DOHH2 (cell line): ENCODE results near the gene UBA7.

Experiments used
- EZH2phosphoT487 ChIP-seq: fragments of 200-600 bp; sonication (generic); IDR thresholded peaks from 2 replicates; pipeline ENCODE4 v1.6.1; 2017; ENCODE audit warnings: borderline replicate concordance, mild to moderate bottlenecking, antibody characterized with exemption, low read length, moderate library complexity, mixed read lengths
- TF ChIP-seq, protein P1 (sequence below): fragments of 200-600 bp; sonication (generic); IDR thresholded peaks from one replicate; pipeline ENCODE4 v1.5.1; 2014; ENCODE audit warnings: antibody characterized with exemption, mild to moderate bottlenecking, low read depth, low read length; ENCODE audit not compliant: poor library complexity, severe bottlenecking

DNA sequence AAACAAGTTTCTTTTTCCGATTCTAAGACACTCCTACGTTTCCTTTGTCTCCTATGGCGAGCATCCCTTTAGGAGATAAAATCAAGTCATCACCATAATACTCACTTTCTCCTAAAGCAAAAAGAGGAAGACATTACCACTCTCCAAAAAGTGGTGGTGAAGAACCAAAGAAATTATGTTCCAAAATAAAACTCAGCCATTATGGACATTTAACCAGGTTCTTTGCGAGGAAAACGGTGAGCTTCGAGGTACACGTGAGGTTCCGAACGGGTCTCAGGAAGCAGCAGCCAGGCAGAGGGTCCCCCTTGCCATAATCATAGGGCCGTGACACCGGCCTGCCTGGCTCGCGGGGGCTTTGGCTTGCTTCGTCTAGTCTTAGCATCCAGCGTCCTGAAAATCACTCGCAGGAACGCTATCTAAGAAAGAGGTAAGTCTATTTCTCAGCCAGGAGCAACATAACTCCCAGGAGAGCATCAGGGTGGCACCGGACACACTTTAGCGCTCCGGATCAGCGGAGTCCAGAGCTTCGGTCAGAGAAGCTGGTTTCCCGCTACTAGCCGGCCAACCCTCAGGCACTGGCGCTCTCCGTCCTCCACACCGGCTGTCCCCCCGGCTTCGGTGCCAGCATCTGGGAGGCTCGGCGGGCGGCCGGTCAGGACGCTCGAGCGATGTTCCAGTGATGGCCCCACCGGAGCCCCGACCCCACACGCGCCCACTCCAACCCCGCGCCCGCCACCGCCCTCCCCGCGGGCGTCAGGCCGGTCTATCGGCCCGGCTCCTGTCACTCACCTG, 28.0 kb downstream of the UBA7 start:
- TF ChIP-seq, protein P1, sequence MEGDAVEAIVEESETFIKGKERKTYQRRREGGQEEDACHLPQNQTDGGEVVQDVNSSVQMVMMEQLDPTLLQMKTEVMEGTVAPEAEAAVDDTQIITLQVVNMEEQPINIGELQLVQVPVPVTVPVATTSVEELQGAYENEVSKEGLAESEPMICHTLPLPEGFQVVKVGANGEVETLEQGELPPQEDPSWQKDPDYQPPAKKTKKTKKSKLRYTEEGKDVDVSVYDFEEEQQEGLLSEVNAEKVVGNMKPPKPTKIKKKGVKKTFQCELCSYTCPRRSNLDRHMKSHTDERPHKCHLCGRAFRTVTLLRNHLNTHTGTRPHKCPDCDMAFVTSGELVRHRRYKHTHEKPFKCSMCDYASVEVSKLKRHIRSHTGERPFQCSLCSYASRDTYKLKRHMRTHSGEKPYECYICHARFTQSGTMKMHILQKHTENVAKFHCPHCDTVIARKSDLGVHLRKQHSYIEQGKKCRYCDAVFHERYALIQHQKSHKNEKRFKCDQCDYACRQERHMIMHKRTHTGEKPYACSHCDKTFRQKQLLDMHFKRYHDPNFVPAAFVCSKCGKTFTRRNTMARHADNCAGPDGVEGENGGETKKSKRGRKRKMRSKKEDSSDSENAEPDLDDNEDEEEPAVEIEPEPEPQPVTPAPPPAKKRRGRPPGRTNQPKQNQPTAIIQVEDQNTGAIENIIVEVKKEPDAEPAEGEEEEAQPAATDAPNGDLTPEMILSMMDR = no peak
- TF ChIP-seq EZH2phosphoT487 = no peak
